ENCODE results near the gene SPSB1.

GRCh38 chr1:9302745-9303524 is 10.2 kb downstream of the SPSB1 start:
- no peak for TF ChIP-seq RARB (CRISPR knock-in tag; IDR thresholded peaks at IDR 0.05)
- TF ChIP-seq ZFP30 (CRISPR knock-in tag; IDR thresholded peaks at IDR 0.05), result no peak
- no peak for TF ChIP-seq BACH2 (CRISPR knock-in tag; IDR thresholded peaks at IDR 0.05; ENCODE audit: borderline replicate concordance)
- TF ChIP-seq ESRRG (CRISPR knock-in tag; IDR thresholded peaks at IDR 0.05), result no peak
- TF ChIP-seq ZNF565 (CRISPR knock-in tag; conservative IDR thresholded peaks at IDR 0.05; ENCODE audit: low read depth), result no peak
- TF ChIP-seq CREB5 (CRISPR knock-in tag; IDR thresholded peaks at IDR 0.05; ENCODE audit: low read depth), result no peak
- no peak for TF ChIP-seq ARNTL (CRISPR knock-in tag; IDR thresholded peaks at IDR 0.05; ENCODE audit: borderline replicate concordance, low read depth)
- peak; percentile 34; the same call in 1 of the 2 replicates for TF ChIP-seq TOX (CRISPR knock-in tag; IDR thresholded peaks at IDR 0.05; ENCODE audit: borderline replicate concordance)
- TF ChIP-seq GLIS3 (CRISPR knock-in tag; IDR thresholded peaks at IDR 0.05), result no peak
- no peak for TF ChIP-seq TSHZ2 (CRISPR knock-in tag; IDR thresholded peaks at IDR 0.05)
- no peak for TF ChIP-seq ZC3H10 (CRISPR knock-in tag; IDR thresholded peaks at IDR 0.05)
- TF ChIP-seq PATZ1 (CRISPR knock-in tag; IDR thresholded peaks at IDR 0.05; ENCODE audit: borderline replicate concordance), result no peak
- no peak for TF ChIP-seq ZFP3 (CRISPR knock-in tag; IDR thresholded peaks at IDR 0.05)
- no peak for TF ChIP-seq ZNF8 (CRISPR knock-in tag; IDR thresholded peaks at IDR 0.05)
